Hematopoietic multipotent progenitor cell treated with erythropoietin and hydrocortisone succinate and interleukin-3 and kit ligand, for 15 days (in vitro differentiated cells): ENCODE measurements around the gene EFHC2.

Experiments used
- DNase-seq: peaks from one replicate; pipeline ENCODE4 v3.0.0-alpha.2; 2015; ENCODE audit warnings: low spot score

The EFHC2 gene

DNA sequence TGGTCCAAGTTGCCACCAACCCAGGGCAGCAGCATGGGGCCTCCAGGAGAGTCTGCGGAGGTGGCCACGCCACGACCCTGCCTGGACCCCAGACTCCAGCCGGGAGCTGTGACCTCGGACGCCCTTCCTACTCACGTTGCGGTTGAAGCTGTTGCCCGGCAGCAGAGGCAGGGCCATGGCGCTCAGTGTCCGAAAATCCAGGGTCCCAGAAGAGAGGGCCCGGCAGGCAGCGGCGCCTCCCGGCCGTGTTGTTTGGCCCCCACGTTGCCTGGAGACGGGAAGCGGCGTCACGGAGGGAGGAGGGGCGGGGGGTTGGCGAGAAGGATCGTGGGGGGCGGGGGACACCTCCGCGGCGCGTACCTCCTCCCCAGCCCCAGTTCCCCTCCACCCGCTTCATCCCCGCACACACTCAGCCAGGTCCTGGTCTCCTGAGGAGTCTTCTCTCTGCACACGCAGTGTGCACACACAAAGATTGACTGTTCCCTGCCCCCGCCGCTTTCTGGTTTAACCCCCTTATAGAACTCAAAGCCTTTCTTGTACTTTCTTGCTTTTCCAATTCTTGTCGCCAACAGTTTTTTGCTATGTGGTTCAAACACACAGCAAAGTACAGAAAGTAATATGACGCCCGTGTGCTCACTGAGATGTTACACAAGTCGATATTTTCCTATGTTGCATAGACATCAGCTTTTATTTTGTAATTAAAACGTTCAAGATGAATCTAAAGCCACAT, at the start of gene EFHC2:
Gene EFHC2 (minus strand): TSS at position 261 of the 730 bp plus-strand sequence. CDS start 84 bp downstream, at position 177.
- DNase-seq, result peak; percentile 2

DNA sequence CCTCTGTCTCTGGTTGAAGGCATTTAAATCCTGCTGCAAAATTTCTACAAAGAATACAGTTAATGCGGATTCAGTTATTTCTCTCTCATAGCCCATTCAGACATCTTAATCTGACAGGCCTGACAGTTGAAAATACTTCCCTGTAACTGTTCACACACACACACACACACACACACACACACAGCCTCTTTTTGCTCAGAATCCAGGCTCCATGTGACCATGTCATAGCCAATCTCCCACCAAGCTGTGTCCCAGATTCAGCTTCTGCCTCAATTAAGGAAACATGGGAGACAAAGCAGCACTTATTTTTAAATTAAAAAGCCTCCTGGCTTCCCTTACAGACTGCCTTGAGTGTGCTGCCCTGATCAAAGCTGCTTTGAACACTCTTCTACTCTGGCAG, 49.3 kb upstream of the EFHC2 start:
- no peak for DNase-seq

DNA sequence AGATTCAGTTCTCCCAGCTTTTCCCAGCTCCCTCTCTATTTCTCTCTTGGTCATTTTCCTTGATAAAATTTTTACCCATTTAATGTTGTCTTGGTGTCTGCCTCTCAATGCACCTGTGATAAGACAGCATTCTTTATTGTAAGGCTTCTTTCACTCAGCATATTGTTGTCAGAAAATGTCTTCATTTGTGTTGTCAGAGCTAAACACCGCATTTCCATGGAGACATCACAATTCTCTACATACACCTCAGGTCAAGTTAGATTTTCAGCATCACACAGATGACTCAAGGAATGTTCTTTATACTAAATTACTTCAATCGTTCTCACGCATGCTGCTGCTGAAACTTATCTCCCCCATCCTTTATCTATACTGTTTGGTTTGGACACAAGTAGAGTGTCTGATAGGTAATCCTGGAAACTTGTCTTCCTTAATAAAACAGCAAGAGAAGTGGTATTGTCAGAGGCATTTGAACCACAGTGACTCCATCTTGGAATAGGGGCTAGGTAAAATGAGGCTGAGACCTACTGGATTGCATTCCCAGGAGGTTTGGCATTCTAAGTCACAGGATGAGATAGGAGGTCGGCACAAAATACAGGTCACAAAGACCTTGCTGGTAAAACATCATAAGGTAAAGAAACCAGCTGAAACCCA, 41.3 kb upstream of the EFHC2 start:
- no peak for DNase-seq

DNA sequence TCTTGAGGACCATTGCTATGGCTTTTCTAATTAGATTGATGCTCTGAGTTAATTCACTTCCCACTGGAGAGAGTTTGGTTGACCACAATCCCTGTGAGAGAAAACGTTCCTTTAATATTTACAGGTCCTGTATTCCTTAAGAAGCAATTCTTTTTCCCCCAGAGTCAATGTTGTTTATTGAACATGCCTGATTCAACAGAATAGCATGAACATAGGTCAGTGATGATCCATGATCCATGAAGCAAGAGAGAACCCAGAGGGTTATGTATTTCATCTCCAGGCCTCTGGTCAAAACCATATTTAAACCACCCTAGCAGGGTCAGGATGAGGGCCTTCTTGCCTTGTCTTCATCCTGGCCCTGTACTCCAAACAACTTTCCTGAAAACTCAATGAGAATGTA, 39.4 kb upstream of the EFHC2 start:
- DNase-seq, result no peak

DNA sequence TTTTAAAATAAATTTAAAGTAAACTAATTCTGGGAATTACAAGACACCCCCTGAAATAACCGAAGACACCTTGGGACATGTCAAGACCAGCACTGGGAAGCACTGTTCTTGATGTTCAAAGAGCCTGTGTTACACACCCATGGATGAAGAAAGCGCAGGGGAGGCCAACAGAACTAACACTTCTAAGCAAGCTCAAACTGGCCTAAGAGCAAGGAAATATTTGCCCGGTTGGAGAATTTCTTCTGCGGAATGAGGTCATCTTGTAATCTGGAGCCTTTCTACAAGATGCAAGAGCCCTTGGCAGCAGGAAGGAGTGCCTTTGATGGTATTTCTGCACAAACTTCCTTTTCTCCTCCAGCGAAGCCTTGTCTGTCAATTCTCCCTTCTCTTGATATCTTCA, 9.3 kb upstream of the EFHC2 start:
- no peak for DNase-seq

DNA sequence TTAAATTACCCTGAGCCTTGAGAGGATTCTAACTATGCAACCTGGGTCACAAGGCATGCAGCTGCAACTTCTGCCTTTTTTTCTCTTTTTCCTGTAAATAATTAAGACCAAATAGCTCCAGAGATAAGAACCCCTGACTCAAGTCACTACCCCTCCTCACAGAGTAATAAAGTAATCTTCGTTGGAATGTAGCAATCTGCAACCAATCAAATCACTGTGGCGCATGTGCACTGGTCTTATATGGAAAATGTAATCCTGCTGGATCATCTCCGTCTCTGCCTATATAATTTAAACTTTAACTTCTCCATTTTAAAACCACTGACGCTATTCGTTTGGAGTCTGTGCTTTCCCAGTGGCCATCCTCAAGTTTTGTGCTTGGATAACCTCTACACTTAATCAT, 6.1 kb upstream of the EFHC2 start:
- no peak for DNase-seq

GRCh38 chrX:44344687-44345086, 1.2 kb upstream of the EFHC2 start:
- no peak for DNase-seq

GRCh38 chrX:44344194-44344593, 722 bp upstream of the EFHC2 start:
- DNase-seq, result peak; percentile 2

DNA sequence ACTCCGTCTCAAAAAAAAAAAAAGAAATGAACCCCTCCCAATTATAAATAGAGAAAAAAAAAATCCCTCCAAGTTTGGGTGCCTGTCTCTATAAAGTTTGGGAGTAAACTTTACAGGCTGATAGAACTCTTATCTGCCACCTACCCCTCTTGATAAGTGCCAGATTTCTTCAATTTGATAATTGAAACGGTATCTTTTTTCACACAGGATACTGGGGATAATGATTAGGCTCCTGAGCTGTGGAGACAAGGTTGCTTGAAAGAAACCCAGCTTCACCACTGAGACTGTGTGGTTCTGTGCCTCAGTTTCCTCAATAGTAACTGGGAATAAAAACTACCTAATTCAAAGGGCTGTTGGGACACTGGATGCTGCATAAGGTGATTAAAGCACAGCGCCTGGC, 606 bp downstream of the EFHC2 start:
- no peak for DNase-seq

GRCh38 chrX:44338361-44338760, 5.1 kb downstream of the EFHC2 start:
- DNase-seq, result no peak

- no peak for DNase-seq
These were observed 11.0 kb downstream of the EFHC2 start for GRCh38 chrX:44332437-44332836.

DNA sequence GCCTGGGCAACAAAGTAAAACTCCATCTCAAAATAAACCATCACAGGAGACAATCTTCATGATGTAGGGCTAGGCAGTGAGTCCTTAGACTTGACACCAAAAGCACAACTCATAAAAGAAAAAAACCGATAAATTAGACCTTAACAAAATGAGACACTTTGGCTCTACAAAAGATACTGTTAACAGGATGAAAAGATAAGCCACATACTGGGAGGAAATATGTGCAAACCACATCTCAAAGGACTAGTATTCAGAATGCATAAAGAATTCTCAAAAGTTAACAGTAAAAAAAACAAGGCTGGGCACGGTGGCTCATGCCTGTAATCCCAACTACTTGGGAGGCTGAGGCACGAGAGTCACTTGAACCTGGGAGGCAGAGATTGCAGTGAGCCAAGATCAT, 13.2 kb downstream of the EFHC2 start:
- no peak for DNase-seq

- DNase-seq, result no peak
These were observed 23.9 kb downstream of the EFHC2 start for GRCh38 chrX:44319550-44319949.

- no peak for DNase-seq
These were observed 26.3 kb downstream of the EFHC2 start for GRCh38 chrX:44317181-44317580.

- no peak for DNase-seq
These were observed 28.7 kb downstream of the EFHC2 start for GRCh38 chrX:44314808-44315207.

DNA sequence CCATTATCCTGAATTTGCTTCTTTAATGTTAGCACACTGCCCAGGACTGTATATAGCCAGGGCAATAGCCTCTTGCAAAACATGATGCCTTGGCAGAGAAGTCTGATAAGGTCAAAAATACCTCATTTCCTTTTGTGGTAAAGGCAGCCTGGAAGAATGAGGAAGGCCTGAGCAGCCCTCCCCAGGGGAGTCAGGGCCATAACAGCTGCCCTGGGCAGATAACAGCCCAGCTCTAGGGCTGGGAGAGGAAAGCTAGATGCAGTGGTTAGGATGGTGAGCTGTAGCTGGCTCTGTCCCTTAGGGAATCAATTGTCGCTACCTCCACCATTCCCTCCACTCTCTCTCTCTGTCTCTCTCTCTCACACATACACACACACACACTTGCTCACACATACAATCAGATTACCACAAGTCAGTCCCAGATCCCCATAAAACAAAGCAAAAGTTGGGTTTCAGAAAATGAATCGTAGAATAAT, 29.2 kb downstream of the EFHC2 start:
- DNase-seq, result peak; percentile 23

- no peak for DNase-seq
These were observed 31.1 kb downstream of the EFHC2 start for GRCh38 chrX:44312421-44312820.

GRCh38 chrX:44310227-44310626, 33.2 kb downstream of the EFHC2 start:
- DNase-seq, result no peak

- DNase-seq, result no peak
These were observed 34.6 kb downstream of the EFHC2 start for GRCh38 chrX:44308869-44309268.

DNA sequence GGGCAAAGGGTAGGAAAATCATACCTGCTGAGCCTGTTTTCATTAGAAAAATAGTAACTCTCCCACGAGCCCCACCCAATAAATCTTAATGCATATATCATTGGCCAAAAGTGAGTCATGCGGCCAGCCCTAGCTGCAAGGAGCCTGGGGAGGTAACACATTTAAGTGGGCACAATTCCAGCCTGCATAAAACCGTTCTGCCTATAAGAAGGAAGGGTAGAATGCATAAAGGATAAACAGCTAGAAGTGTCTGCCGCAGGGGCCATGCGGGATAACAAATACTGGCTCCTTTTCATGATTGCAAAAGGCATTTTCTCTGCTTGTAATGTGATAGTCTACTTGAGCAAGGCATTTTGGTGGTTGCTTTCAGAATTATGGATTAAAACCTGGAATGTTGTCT, 37.1 kb downstream of the EFHC2 start:
- DNase-seq, result no peak

DNA sequence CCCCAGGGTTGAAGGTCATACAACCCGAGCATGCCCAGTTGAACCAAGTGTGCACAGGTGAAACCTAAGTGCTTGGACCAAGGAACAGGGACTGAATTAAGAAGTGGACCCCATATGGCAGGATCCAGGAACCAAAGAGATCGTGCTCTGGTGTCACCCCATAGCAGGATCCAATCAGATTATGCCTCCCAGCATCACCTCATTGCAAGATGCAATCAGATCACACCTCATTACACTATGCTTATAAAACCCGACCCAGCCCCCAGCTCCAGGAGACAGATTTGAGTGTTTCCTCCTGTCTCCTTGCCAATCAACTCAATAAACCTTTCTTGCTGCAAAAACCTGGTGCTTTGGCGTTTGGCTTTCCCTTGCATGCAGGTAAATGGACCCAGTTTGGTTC, 37.6 kb downstream of the EFHC2 start:
- no peak for DNase-seq

DNA sequence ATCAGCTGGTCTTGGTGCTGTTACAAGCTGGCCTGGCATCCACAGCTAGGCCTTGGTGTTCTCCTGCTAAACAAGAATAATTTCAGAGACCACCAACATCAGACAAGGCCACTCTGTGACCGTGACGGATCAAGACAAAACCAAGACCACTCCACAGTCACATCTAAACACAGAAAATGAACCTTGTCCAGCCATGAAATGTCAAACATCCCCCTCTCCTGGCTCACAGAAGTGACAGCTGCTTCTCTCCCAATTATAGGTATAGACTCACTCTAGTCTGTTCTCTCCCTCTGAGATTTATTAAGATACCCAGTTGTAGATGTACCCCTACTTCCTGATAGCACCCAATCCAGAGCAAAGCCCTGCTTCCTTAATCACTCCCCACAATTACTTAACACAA, 40.4 kb downstream of the EFHC2 start:
- no peak for DNase-seq

DNA sequence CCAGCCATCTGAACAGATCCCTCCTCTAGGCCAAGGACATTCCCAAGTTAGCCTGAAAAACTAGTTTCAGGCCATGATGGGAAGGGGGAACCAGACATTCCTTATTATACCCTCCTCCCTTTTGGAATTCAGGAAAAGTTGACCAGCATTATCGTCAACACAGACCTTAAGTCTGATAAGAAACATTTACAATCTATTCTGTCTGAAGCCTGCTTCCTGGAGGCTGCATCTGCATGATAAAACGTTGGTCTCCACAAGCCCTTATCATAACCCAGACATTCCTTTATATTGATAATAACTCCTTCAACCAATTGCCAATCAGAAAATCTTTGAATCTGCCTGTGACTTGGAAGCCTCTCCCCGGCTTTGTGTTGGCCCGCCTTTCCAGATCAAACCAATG, 44.3 kb downstream of the EFHC2 start:
- DNase-seq, result no peak
